Astrocyte of the spinal cord (primary cell): ENCODE data around the gene CCNA1.

Source experiments
- DNase-seq: peaks from one replicate; pipeline ENCODE4 v3.0.0; 2011; ENCODE audit warnings: low read depth, low spot score
- H3K4me3 ChIP-seq: 2 replicates; pipeline ENCODE4 v1.5.1; 2011; ENCODE audit warnings: low read depth, mild to moderate bottlenecking, low read length, moderate library complexity
- CTCF ChIP-seq: IDR thresholded peaks from 2 replicates; pipeline ENCODE4 v1.5.1; 2012; ENCODE audit warnings: low read depth, mild to moderate bottlenecking, low read length, inconsistent platforms
- in situ Hi-C: cut with HindIII; loops from 2 replicates; pipeline ENCODE4 v1.10.0; 2017; ENCODE audit warnings: low sequenced_read_pairs

The CCNA1 gene

GRCh38 chr13:36476661-36477060 is 44.4 kb downstream of the CCNA1 start:
- DNase-seq = no peak
- H3K4me3 ChIP-seq = no peak overlapping the region
- no peak for TF ChIP-seq CTCF
- in situ Hi-C loops = no loop called here

- no peak overlapping the region for H3K4me3 ChIP-seq
- no peak for DNase-seq
- in situ Hi-C loops = no loop called here
- TF ChIP-seq CTCF = no peak
Measured at GRCh38 chr13:36480726-36481427, 48.6 kb downstream of the CCNA1 start.

GRCh38 chr13:36490055-36490454 is 57.8 kb downstream of the CCNA1 start:
- no peak for TF ChIP-seq CTCF
- H3K4me3 ChIP-seq = no peak overlapping the region
- in situ Hi-C loops = no loop called here
- DNase-seq = no peak
